Measurements from ENCODE around the gene ALKBH4.
"Not testable (repeated sequence)": the region's sequence is repeated elsewhere in the genome, so short reads cannot be mapped to it uniquely, and the experiment has no call there.

ALKBH4 gene

GRCh38 chr7:102464577-102465280 is at the start of gene ALKBH4, which contains the start of gene LRWD1:
TSS of gene ALKBH4 (minus strand) at chr7:102464863. CDS start at chr7:102464836, 27 bp downstream.
TSS of gene LRWD1 (plus strand) at chr7:102464984. CDS start at chr7:102465081, 97 bp downstream.
- FAIRE-seq, result no peak

GRCh38 chr7:102512642-102513221 is 48.1 kb upstream of the ALKBH4 start:
- FAIRE-seq, result not testable (repeated sequence)

- FAIRE-seq, result not testable (repeated sequence)
Measured at GRCh38 chr7:102511860-102512522, 47.3 kb upstream of the ALKBH4 start.

- FAIRE-seq, result not testable (repeated sequence)
Measured at GRCh38 chr7:102510575-102510974, 45.9 kb upstream of the ALKBH4 start.

- not testable (repeated sequence) for FAIRE-seq
Measured at GRCh38 chr7:102507410-102508088, 42.9 kb upstream of the ALKBH4 start.

GRCh38 chr7:102505298-102506185 is 40.9 kb upstream of the ALKBH4 start:
- not testable (repeated sequence) for FAIRE-seq

- FAIRE-seq, result not testable (repeated sequence)
Measured at GRCh38 chr7:102503141-102503540, 38.5 kb upstream of the ALKBH4 start.

GRCh38 chr7:102498321-102498720 is 33.7 kb upstream of the ALKBH4 start:
- FAIRE-seq, result not testable (repeated sequence)

- FAIRE-seq, result not testable (repeated sequence)
Measured at GRCh38 chr7:102497308-102497707, 32.6 kb upstream of the ALKBH4 start.

GRCh38 chr7:102496861-102497260 is 32.2 kb upstream of the ALKBH4 start:
- FAIRE-seq, result not testable (repeated sequence)

GRCh38 chr7:102494473-102495149 is 29.9 kb upstream of the ALKBH4 start:
- not testable (repeated sequence) for FAIRE-seq

GRCh38 chr7:102494026-102494425 is 29.4 kb upstream of the ALKBH4 start:
- FAIRE-seq, result not testable (repeated sequence)

GRCh38 chr7:102493220-102493935 is 28.7 kb upstream of the ALKBH4 start:
- not testable (repeated sequence) for FAIRE-seq

GRCh38 chr7:102490529-102491075 is 25.9 kb upstream of the ALKBH4 start:
- FAIRE-seq, result not testable (repeated sequence)

- not testable (repeated sequence) for FAIRE-seq
Measured at GRCh38 chr7:102484317-102484716, 19.7 kb upstream of the ALKBH4 start.

- FAIRE-seq, result not testable (repeated sequence)
Measured at GRCh38 chr7:102481962-102482361, 17.3 kb upstream of the ALKBH4 start.

- FAIRE-seq, result not testable (repeated sequence)
Measured at GRCh38 chr7:102479982-102480637, 15.4 kb upstream of the ALKBH4 start.

GRCh38 chr7:102479209-102479584 is 14.5 kb upstream of the ALKBH4 start:
- FAIRE-seq, result not testable (repeated sequence)

- FAIRE-seq, result not testable (repeated sequence)
Measured at GRCh38 chr7:102478314-102479208, 13.9 kb upstream of the ALKBH4 start, which contains the start of gene POLR2J. TSS of gene POLR2J (minus strand) at chr7:102478922. CDS start at chr7:102478860, 62 bp downstream.
